Measurements from ENCODE around the gene CYB5R2. TPM values are rescaled to one million over a fixed set of nuclear protein-coding genes. Genes with fewer than 3 reads are reported as not detected.

Gene CYB5R2
- total RNA-seq, 2 experiments from 2014 or later = 6.6 to 8.2 TPM

Other genes with a start within 250 kb of the CYB5R2 start
- not detected for gene OLFML1, start 188.0 kb downstream of the CYB5R2 start, total RNA-seq
- gene PPFIBP2, start 159.5 kb downstream of the CYB5R2 start, total RNA-seq = 10 to 100 TPM in 1 of 2 experiments, 1 to 10 TPM in 1; 7.9 to 13.2 TPM
- gene OVCH2, start 33.0 kb upstream of the CYB5R2 start, total RNA-seq = not detected
- gene OR5P2, start 123.4 kb upstream of the CYB5R2 start, total RNA-seq = not detected
- not detected for gene OR5P3, start 157.3 kb upstream of the CYB5R2 start, total RNA-seq

All from activated CD4-positive, alpha-beta T cell treated with anti-CD3 and anti-CD28 coated beads for 36 hours (primary cell).